Measurements from ENCODE around the gene MNDA.

DNA sequence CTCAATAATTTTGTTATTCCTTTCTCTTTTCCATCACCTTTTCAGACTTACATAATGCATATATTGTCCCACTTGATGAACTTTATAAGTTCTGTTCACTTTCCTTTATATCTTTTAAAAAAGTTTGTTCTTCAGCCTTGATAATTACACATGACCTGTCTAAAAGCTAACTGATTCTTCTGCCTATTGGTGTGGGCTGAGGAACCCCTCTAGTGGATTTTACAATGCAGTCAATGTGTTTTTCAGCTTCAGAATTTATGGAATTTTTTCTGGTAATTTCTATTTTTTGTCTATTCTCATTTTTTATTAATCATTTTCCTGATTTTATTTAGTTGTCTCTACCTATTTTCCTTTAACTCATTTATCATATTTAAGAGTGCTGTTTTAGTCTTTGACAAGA, 7.5 kb downstream of the MNDA start:
- TF ChIP-seq, protein P1, sequence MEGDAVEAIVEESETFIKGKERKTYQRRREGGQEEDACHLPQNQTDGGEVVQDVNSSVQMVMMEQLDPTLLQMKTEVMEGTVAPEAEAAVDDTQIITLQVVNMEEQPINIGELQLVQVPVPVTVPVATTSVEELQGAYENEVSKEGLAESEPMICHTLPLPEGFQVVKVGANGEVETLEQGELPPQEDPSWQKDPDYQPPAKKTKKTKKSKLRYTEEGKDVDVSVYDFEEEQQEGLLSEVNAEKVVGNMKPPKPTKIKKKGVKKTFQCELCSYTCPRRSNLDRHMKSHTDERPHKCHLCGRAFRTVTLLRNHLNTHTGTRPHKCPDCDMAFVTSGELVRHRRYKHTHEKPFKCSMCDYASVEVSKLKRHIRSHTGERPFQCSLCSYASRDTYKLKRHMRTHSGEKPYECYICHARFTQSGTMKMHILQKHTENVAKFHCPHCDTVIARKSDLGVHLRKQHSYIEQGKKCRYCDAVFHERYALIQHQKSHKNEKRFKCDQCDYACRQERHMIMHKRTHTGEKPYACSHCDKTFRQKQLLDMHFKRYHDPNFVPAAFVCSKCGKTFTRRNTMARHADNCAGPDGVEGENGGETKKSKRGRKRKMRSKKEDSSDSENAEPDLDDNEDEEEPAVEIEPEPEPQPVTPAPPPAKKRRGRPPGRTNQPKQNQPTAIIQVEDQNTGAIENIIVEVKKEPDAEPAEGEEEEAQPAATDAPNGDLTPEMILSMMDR (IDR thresholded peaks at IDR 0.05) = no peak
- no peak for TF ChIP-seq POLR2A (IDR thresholded peaks at IDR 0.05)

All from sigmoid colon (tissue), 3 donors.